IPS-18c (cell line): ENCODE results near the gene AKAP3.

Experiments
- H3K4me3 ChIP-seq: 2 replicates; pipeline ENCODE4 v1.7.0; 2013; ENCODE audit warnings: low read depth, mild to moderate bottlenecking, low read length, moderate library complexity; ENCODE audit not compliant: insufficient read depth
- H3K9me3 ChIP-seq: one replicate; pipeline ENCODE4 v1.6.1; 2013; ENCODE audit warnings: mild to moderate bottlenecking, low read length, moderate library complexity; ENCODE audit not compliant: control insufficient read depth, insufficient read depth

AKAP3 gene

DNA sequence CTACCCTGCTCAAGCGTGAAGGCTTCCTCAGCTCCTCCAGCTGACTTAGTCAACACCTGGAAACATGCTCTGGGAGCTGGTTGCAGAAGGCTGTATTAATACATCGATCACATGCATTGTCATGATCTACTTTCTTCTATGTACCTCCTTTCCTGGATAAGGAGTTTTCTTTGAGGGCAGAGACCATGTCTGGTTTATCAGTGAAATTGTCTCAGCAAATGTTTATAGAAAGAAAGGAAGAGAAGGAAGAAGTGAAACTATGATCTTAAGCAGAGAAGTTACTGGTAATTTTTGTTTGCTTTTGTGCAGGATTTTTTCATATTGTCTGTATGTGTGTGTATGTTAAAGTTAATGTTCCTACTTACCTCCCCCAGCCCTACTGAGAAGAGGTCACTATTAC, 82.4 kb downstream of the AKAP3 start:
- Histone ChIP-seq H3K9me3 (no peaks in the 10 kb centered on the region), H3K4me3 (no peak overlapping the region)
